Measurements from ENCODE around the gene LASP1NB.

DNA sequence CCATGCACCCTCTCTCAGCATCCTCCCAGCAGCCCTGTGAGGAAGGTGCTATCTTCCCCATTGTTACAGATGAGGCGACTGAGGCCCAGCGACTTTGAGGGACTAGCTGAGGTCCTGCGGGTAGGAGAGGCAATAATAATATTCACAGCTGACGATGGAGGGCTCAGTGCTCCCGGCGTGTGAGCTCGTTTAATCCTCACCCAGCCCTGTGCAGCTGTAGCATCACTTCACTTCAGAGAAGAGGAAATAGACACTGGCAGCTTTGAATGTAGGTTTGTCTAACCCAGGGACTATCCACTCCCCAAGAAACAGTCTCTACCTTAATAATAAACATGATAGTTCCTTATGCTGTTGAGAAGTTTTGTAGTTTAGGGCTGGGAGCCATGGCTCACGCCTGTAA is 34.0 kb upstream of the LASP1NB start:
- TF ChIP-seq EZH2phosphoT487 (IDR thresholded peaks at IDR 0.05; ENCODE audit: borderline replicate concordance, low read depth, low read length) = no peak
- TF ChIP-seq, protein P1, sequence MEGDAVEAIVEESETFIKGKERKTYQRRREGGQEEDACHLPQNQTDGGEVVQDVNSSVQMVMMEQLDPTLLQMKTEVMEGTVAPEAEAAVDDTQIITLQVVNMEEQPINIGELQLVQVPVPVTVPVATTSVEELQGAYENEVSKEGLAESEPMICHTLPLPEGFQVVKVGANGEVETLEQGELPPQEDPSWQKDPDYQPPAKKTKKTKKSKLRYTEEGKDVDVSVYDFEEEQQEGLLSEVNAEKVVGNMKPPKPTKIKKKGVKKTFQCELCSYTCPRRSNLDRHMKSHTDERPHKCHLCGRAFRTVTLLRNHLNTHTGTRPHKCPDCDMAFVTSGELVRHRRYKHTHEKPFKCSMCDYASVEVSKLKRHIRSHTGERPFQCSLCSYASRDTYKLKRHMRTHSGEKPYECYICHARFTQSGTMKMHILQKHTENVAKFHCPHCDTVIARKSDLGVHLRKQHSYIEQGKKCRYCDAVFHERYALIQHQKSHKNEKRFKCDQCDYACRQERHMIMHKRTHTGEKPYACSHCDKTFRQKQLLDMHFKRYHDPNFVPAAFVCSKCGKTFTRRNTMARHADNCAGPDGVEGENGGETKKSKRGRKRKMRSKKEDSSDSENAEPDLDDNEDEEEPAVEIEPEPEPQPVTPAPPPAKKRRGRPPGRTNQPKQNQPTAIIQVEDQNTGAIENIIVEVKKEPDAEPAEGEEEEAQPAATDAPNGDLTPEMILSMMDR (conservative IDR thresholded peaks at IDR 0.05; ENCODE audit: low read length) = no peak
